HEK293T (cell line): ENCODE results near the gene TBC1D17.

Experiments
- ARNT ChIP-seq: fragments of 450-650 bp; IDR thresholded peaks from 2 replicates; pipeline ENCODE4 v1.6.1; 2017; ENCODE audit warnings: mild to moderate bottlenecking
- SUZ12 ChIP-seq: fragments of 450-650 bp; IDR thresholded peaks from 2 replicates; pipeline ENCODE4 v1.6.1; 2016; ENCODE audit warnings: mild to moderate bottlenecking
- TARDBP ChIP-seq: fragments of 450-650 bp; IDR thresholded peaks from 2 replicates; pipeline ENCODE4 v1.6.1; 2016

DNA sequence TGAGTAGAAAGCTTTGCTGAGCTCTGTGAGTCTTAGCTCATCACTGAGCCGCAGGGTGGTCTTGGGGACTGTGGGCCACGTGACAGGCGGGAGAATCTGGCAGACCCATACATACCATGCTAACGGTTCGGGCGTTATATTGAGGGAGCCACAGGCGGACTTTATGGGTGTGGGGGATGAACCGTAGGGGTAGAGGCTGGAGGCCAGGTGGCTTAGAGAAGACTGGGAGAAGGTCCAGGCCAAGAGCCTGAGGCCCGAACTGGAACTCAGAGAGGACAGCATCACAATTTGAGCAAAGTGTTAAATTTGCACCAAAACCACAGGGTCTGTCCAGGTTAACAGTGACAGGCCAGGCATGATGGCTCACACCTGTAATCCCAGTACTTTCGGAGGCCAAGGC lies 36.2 kb downstream of the TBC1D17 start:
- TF ChIP-seq TARDBP: no peak
- no peak for TF ChIP-seq ARNT
- TF ChIP-seq SUZ12: no peak
